Lower leg skin (tissue), 4 donors: Measurements from ENCODE around the gene KREMEN1. TPM values are rescaled to one million over a fixed set of nuclear protein-coding genes. Genes with fewer than 3 reads are reported as not detected.
A peak's percentile ranks its signal among the peaks of the same experiment; 100 is the strongest.

Experiments used
- DNase-seq, 2 donors: peaks; one replicate each; pipeline ENCODE4 v3.0.0-alpha.2; 2019; ENCODE audit warnings: low spot score in 2 of 2
- H3K4me3 ChIP-seq: fragments of 200-600 bp; sonication (generic); 2 replicates; pipeline ENCODE4 v1.5.1; 2017; ENCODE audit warnings: mild to moderate bottlenecking, low read depth; ENCODE audit not compliant: poor library complexity, severe bottlenecking
- CTCF ChIP-seq, 3 donors: fragments of 450-650 bp; IDR thresholded peaks; one replicate each; pipeline ENCODE4 v1.5.1; 2016; ENCODE audit warnings: antibody characterized with exemption in 3 of 3, mild to moderate bottlenecking in 3 of 3, moderate library complexity in 2 of 3
- POLR2A ChIP-seq, 2 donors: fragments of 450-650 bp; IDR thresholded peaks; one replicate each; pipeline ENCODE4 v1.6.1; 2016 to 2017; ENCODE audit warnings: antibody characterized with exemption in 2 of 2, mild to moderate bottlenecking in 1 of 2, moderate library complexity in 1 of 2
- WGBS, 2 donors: methylation state at CpG; one replicate each; pipeline ENCODE4 v1.1.5; 2018; 5-methylcytosine and 5-hydroxymethylcytosine counted together
- intact Hi-C: fragments of 100-400 bp; cut with DNase I; formaldehyde crosslinking; loops from one replicate; pipeline ENCODE4 v1.15.0; 2023; ENCODE audit warnings: low total_unique reads
- total RNA-seq, 4 donors: library from RNA; depleted of rRNA; stranded (reverse); fragments of >200 nt; gene quantifications; one replicate each; pipeline ENCODE4 v1.1.0, GENCODE V29; 2016

The KREMEN1 gene
- total RNA-seq, 4 donors from 2014 or later: 28.8 to 52.0 (median 48.0) TPM

- 91 to 94% methylated on average over 10 of the region's 10 CpGs for WGBS, 2 donors
Measured at GRCh38 chr22:29148826-29149225, 76.0 kb downstream of the KREMEN1 start.

GRCh38 chr22:29149841-29150555, 77.2 kb downstream of the KREMEN1 start:
- TF ChIP-seq CTCF (IDR thresholded peaks at IDR 0.05): no peak
- H3K4me3 ChIP-seq: no peak overlapping the region
- 70 to 74% methylated on average over 15 to 16 of the region's 16 CpGs for WGBS, 2 donors
- no peak for DNase-seq
- intact Hi-C loops: loop anchor here (10.0 kb wide), 1 partner anchor 305 kb away; no protein-coding TSS in a partner anchor

More at GRCh38 chr22:29148826-29149225, 76.0 kb downstream of the KREMEN1 start:
- H3K4me3 ChIP-seq: no peak overlapping the region
- intact Hi-C loops: no loop called here
- no peak for DNase-seq
- TF ChIP-seq POLR2A (IDR thresholded peaks at IDR 0.05) (no peak), CTCF (IDR thresholded peaks at IDR 0.05) (no peak)

DNA sequence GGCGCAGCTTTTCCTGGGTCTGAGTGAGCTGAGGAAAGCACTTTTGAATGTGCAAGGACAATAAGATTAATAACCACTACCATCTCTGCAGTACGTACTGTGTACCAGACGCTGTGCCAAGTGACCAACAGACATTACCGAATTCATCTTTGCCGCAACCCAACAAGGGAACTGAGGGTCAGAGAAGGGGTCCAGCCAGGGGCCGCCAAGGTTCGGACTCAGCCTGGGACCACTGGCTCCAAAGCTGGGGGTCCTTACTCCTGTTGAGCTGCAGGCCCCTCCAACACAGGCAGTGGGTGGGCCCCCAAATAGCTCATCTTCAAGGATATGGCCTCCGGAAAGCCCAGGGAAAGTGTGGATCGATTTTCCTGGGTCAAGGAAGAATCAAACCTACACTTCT, 77.9 kb downstream of the KREMEN1 start:
- no peak for TF ChIP-seq POLR2A (IDR thresholded peaks at IDR 0.05)
- no peak for TF ChIP-seq CTCF (IDR thresholded peaks at IDR 0.05)
- DNase-seq: peak in 1 of 2 donors; percentile 67
- WGBS, 2 donors: 86 to 93% methylated on average over 9 of the region's 9 CpGs
- intact Hi-C loops: loop anchor here (10.0 kb wide), 1 partner anchor 306 kb away; no protein-coding TSS in a partner anchor
- H3K4me3 ChIP-seq: no peak overlapping the region

GRCh38 chr22:29151316-29151715, 78.5 kb downstream of the KREMEN1 start:
- TF ChIP-seq CTCF (IDR thresholded peaks at IDR 0.05): no peak
- no peak for TF ChIP-seq POLR2A (IDR thresholded peaks at IDR 0.05)
- intact Hi-C loops: loop anchor here (10.0 kb wide), 1 partner anchor 307 kb away; no protein-coding TSS in a partner anchor
- 94 to 96% methylated on average over 7 of the region's 7 CpGs for WGBS, 2 donors
- no peak overlapping the region for H3K4me3 ChIP-seq
- peak in 1 of 2 donors; percentile 67 for DNase-seq

GRCh38 chr22:29152045-29152953, 79.5 kb downstream of the KREMEN1 start:
- no peak overlapping the region for H3K4me3 ChIP-seq
- intact Hi-C loops: loop anchor here (10.0 kb wide), 1 partner anchor 307 kb away; no protein-coding TSS in a partner anchor
- WGBS, 2 donors: 48 to 57% methylated on average over 13 of the region's 13 CpGs
- TF ChIP-seq CTCF (IDR thresholded peaks at IDR 0.05) (no peak), POLR2A (IDR thresholded peaks at IDR 0.05) (no peak)
- peak; percentile 30 to 57 for DNase-seq
